Esophagus muscularis mucosa (tissue), 3 donors: ENCODE measurements around the gene HINFP.

Experiments
- CTCF ChIP-seq, 3 experiments: fragments of 200-600 bp in 2 of 3; fragments of 450-650 bp in 1 of 3; sonication (generic) in 2 of 3; IDR thresholded peaks; one replicate each; pipeline ENCODE4 v1.5.1; 2017 to 2019; ENCODE audit warnings: antibody characterized with exemption in 3 of 3, mild to moderate bottlenecking in 2 of 3, moderate library complexity in 1 of 3
- POLR2A ChIP-seq: fragments of 450-650 bp; IDR thresholded peaks from one replicate; pipeline ENCODE4 v1.6.1; 2017; ENCODE audit warnings: antibody characterized with exemption, moderate library complexity, mild to moderate bottlenecking, low read depth

- no peak for TF ChIP-seq CTCF (IDR thresholded peaks at IDR 0.05)
- TF ChIP-seq POLR2A, result no peak
Observed at GRCh38 chr11:119116235-119116594, 5.2 kb upstream of the HINFP start.
